Metanephros (tissue), 2 donors: ENCODE measurements around the gene CFAP61. TPM values are rescaled to one million over a fixed set of nuclear protein-coding genes. Genes with fewer than 3 reads are reported as not detected.

ENCODE experiments used
- small RNA-seq: library from RNA; depleted of rRNA; stranded (forward); fragments of <200 nt; gene quantifications from one replicate; pipeline ENCODE3, GENCODE V24; 2014; ENCODE audit warnings: low replicate concordance
- total RNA-seq: library from RNA; depleted of rRNA; stranded (reverse); fragments of >200 nt; gene quantifications from one replicate; pipeline ENCODE4 v1.2.3, GENCODE V29; 2014

CFAP61 gene
- total RNA-seq, result 7.1 TPM

GRCh38 chr20:20052074-20052970 is at the start of gene CFAP61, which contains the start of gene CRNKL1:
TSS of gene CFAP61 (plus strand) at chr20:20052532. CDS start at chr20:20056654, 4,122 bp downstream.
TSS of gene CRNKL1 (minus strand) at chr20:20052466. CDS start at chr20:20052342, 124 bp downstream.

GRCh38 chr20:20017001-20017843 is 35.1 kb upstream of the CFAP61 start, which contains the start of gene NAA20:
TSS of gene NAA20 (plus strand) at chr20:20017362. CDS start at chr20:20017397, 35 bp downstream.

DNA sequence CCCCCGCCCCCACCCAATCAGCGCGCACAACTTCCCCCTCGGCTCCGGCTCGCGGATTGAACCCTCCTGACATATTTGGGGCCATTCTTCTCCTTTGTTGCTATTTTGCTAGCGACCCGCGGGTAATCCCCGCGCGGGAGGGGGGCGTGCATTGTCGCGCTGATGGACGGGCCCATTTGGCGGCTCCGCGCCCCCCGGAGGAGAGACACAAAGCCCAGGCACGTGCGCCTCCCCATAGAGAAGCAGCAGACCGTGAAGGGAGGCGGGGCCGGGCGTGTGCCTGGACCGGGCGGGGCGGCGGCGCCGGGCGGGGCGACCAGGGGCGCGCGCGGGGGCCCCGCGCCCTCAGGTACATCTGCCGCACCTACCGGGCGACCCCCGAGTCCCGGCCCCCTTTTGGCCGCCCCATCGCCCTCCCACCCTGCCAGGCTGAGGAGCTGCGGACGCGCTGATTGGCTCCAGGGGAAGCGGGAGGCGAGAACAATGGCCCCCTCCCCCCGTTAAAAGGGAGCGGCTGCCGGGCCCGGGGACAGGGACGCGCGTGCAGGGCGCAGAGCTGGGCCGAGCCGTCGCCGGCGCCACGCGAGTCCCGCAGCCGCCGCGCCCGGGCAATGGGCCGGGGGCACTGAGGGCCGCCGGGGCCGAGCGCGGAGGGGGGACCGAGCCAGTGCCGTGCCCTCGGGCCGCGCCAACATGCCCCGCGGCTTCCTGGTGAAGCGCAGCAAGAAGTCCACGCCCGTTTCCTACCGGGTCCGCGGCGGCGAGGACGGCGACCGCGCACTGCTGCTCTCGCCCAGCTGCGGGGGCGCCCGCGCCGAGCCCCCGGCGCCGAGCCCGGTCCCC is 315.5 kb downstream of the CFAP61 start, which contains the start of gene INSM1:
Gene INSM1, plus strand, starts transcription at position 530 of the 843 bp plus-strand sequence. Its CDS starts 164 bp downstream, at position 694.

Small RNA genes within 50 kb of the gene (small RNA-seq; reads per million reads assigned to genes)
- gene RN7SL690P, result not detected

Other genes with a start within 250 kb of the CFAP61 start
- gene NAA20, start 35.2 kb upstream of the CFAP61 start, total RNA-seq, result 48.9 TPM
- 29.8 TPM for gene CRNKL1, start 66 bp upstream of the CFAP61 start, total RNA-seq